ENCODE results near the gene PLXNA1.

PLXNA1 gene

DNA sequence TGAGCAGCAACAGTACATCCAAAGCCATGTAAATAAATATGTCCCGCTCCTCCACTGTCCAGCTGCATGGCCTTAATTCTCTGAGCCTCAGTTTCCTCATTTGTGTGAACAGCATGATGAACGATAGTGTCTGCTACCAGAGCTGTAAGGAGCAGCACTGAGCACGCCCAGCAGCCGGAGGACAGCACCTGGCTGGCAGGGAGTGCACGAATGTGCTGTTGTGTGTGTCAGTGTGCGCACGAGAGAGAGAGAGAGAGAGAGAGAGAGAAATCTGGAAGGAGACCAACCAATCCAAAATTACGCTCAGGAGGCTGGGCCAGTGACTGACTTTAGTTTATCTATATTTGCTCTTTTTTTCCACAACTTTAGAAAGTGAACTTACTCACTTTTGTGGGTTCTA, 26.6 kb upstream of the PLXNA1 start:
- TF ChIP-seq ZNF610 (tag by site-specific recombination; IDR thresholded peaks at IDR 0.05; ENCODE audit: borderline replicate concordance) (no peak), ZBTB17 (tag by site-specific recombination; IDR thresholded peaks at IDR 0.05) (no peak), ZNF335 (tag by site-specific recombination; conservative IDR thresholded peaks at IDR 0.05) (no peak)
- CTCF ChIA-PET = interaction anchor here (1.3 kb wide), 1 partner anchor 26 kb away, joined by 3 read pairs; no protein-coding TSS in a partner anchor
- POLR2A ChIA-PET = no interaction called here

DNA sequence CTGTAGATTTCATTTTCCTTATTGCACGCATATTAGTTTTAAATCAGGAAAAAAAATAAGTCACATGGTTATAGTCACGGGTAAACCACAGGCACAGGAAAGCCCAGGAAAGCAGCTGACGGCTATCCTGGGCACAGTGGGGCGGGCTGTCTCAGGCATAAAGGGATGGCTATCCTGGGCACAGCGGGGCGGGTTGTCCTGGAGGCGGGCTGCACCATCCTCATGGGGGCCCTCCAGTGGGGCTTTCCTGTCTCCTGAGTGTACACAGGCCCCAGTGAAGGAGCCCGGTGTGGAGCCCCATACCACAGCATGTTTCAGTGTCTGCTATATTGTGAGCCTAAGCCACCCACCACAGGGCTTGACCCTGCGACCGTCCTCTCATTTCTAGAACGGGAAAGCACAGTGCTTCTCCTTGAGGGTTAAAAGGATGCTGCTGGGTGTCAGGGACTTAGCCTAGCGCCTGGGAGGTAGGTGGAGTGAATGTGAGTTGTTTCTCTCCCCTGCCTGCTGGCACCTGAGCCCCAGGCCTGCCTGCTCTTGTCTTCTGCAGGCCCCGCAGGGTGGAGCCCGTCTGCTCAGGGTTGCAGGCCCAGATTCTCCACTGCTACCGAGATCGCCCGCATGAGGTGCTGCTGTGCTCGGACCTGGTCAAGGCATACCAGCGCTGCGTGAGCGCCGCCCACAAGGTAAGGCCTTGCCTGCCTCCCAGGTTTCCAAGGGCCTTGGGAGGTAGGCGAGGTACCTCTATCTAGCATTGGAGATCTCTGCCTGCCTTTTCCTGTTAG, 25.9 kb upstream of the PLXNA1 start:
- POLR2A ChIA-PET = no interaction called here
- Histone ChIP-seq H3K4me1 (ENCODE audit: control insufficient read depth, insufficient read depth, low read length) (no peaks in the 10 kb centered on the region), H3K27ac (ENCODE audit: extremely low read depth, low read depth, low read length) (no peak overlapping the region), H3K4me3 (ENCODE audit: low read depth, low read length) (no peak overlapping the region), H3K9me3 (ENCODE audit: control insufficient read depth, insufficient read depth, low read depth, low read length) (no peaks in the 10 kb centered on the region), H3K36me3 (ENCODE audit: control insufficient read depth in 2 of 2, insufficient read depth in 1 of 2, low read length in 2 of 2) (no peaks in the 10 kb centered on the region)
- CTCF ChIA-PET = no interaction called here
- TF ChIP-seq ZNF571 (tag by site-specific recombination; IDR thresholded peaks at IDR 0.05) = no peak
- TF ChIP-seq ZNF670 (tag by site-specific recombination; IDR thresholded peaks at IDR 0.05; ENCODE audit: low read depth) = no peak
- no peak for TF ChIP-seq ZNF19 (tag by site-specific recombination; IDR thresholded peaks at IDR 0.05; ENCODE audit: low read depth)
- TF ChIP-seq ZNF184 (tag by site-specific recombination; IDR thresholded peaks at IDR 0.05) = no peak

More for the DNA sequence above, 26.6 kb upstream of the PLXNA1 start:
- Histone ChIP-seq H3K4me3 (ENCODE audit: low read depth, low read length) (no peak overlapping the region), H3K4me1 (ENCODE audit: control insufficient read depth, insufficient read depth, low read length) (no peaks in the 10 kb centered on the region), H3K36me3 (ENCODE audit: control insufficient read depth in 2 of 2, insufficient read depth in 1 of 2, low read length in 2 of 2) (no peaks in the 10 kb centered on the region), H3K27ac (ENCODE audit: extremely low read depth, low read depth, low read length) (no peak overlapping the region), H3K9me3 (ENCODE audit: control insufficient read depth, insufficient read depth, low read depth, low read length) (no peaks in the 10 kb centered on the region)

DNA sequence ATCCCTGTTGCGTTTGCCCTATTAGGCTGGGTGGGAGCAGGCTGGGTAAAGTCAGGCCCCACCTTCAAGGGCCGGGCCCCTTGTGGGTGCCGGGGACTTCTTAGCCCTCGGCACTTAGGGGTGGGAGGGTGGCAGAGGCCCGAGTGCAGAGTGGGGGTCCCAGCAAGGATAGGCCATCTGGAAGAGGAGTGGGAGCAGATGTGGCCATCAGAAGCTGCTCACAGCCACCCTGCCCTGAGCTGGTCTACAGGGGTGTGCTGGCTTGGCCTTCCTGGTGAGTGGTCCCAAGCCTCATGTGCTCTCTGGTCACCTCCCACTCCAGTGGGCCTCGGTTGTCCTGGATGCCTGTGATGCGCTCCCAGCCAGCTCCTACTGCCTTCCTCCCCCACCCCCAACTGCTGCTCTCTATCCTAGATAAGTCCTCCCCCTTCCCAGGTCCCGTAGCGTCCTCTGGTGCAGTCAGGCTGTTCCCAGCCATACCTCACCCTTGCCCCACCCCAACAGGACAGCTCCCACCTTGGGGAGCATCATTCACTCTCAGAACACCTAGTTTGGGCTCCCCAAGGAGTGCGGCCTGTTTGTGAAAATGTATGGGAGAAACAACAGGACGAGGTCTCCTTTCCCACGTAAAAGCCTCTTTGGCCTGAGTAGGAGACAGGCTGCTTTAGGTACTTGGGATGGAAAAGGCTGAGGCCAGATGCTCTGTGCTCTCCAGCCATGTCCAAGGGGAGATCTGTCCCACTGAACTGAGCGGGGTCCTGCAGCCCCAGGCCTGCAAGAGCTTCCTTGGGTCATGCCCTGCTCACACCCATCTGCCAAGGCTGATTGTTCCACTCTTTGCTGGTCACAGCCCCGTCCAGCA, 24.9 kb upstream of the PLXNA1 start:
- H3K4me1 ChIP-seq (ENCODE audit: control insufficient read depth, insufficient read depth, low read length) = no peaks in the 10 kb centered on the region
- TF ChIP-seq ZNF398 (tag by site-specific recombination; IDR thresholded peaks at IDR 0.05) (no peak), ZNF76 (tag by site-specific recombination; IDR thresholded peaks at IDR 0.05; ENCODE audit: borderline replicate concordance, low read depth) (no peak), SALL2 (tag by site-specific recombination; IDR thresholded peaks at IDR 0.05; ENCODE audit: borderline replicate concordance) (no peak), ZSCAN16 (tag by site-specific recombination; IDR thresholded peaks at IDR 0.05) (no peak), ZFHX2 (tag by site-specific recombination; conservative IDR thresholded peaks at IDR 0.05) (no peak), ZSCAN30 (tag by site-specific recombination; IDR thresholded peaks at IDR 0.05) (no peak)
- TF ChIP-seq, protein P1, sequence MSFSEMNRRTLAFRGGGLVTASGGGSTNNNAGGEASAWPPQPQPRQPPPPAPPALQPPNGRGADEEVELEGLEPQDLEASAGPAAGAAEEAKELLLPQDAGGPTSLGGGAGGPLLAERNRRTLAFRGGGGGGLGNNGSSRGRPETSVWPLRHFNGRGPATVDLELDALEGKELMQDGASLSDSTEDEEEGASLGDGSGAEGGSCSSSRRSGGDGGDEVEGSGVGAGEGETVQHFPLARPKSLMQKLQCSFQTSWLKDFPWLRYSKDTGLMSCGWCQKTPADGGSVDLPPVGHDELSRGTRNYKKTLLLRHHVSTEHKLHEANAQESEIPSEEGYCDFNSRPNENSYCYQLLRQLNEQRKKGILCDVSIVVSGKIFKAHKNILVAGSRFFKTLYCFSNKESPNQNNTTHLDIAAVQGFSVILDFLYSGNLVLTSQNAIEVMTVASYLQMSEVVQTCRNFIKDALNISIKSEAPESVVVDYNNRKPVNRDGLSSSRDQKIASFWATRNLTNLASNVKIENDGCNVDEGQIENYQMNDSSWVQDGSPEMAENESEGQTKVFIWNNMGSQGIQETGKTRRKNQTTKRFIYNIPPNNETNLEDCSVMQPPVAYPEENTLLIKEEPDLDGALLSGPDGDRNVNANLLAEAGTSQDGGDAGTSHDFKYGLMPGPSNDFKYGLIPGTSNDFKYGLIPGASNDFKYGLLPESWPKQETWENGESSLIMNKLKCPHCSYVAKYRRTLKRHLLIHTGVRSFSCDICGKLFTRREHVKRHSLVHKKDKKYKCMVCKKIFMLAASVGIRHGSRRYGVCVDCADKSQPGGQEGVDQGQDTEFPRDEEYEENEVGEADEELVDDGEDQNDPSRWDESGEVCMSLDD (tag by site-specific recombination; IDR thresholded peaks at IDR 0.05) = no peak
- no peaks in the 10 kb centered on the region for H3K36me3 ChIP-seq (ENCODE audit: control insufficient read depth in 2 of 2, insufficient read depth in 1 of 2, low read length in 2 of 2)
- H3K4me3 ChIP-seq (ENCODE audit: low read depth, low read length) = no peak overlapping the region
- ChIA-PET CTCF (no interaction called here), POLR2A (interaction anchor here (0.6 kb wide), 1 partner anchor 625 kb away, joined by 5 read pairs; no protein-coding TSS in a partner anchor)
- H3K9me3 ChIP-seq (ENCODE audit: control insufficient read depth, insufficient read depth, low read depth, low read length) = no peaks in the 10 kb centered on the region
- H3K27ac ChIP-seq (ENCODE audit: extremely low read depth, low read depth, low read length) = no peak overlapping the region

All from HEK293 (cell line).